AG09309 (cell line): ENCODE data around the gene VAMP8.

Experiments
- DNase-seq: peaks from one replicate; pipeline ENCODE4 v3.0.0-alpha.2; 2010; ENCODE audit warnings: low read depth
- H3K4me3 ChIP-seq: 2 replicates; pipeline ENCODE4 v1.5.1; 2011; ENCODE audit warnings: mild to moderate bottlenecking, low read depth, low read length, moderate library complexity; ENCODE audit not compliant: control insufficient read depth
- CTCF ChIP-seq: IDR thresholded peaks from 2 replicates; pipeline ENCODE4 v1.5.1; 2011; ENCODE audit warnings: mild to moderate bottlenecking, low read depth, low read length, inconsistent platforms; ENCODE audit not compliant: insufficient read depth, control insufficient read depth; ENCODE audit errors: missing control alignments

VAMP8 gene

GRCh38 chr2:85534881-85535280, 42.5 kb upstream of the VAMP8 start:
- no peak for TF ChIP-seq CTCF
- no peak overlapping the region for H3K4me3 ChIP-seq
- no peak for DNase-seq

GRCh38 chr2:85536479-85536878, 40.9 kb upstream of the VAMP8 start:
- no peak for TF ChIP-seq CTCF
- peak; percentile 67 for DNase-seq
- H3K4me3 ChIP-seq, result no peak overlapping the region

- no peak for DNase-seq
- peak overlapping the region; percentile 82 for H3K4me3 ChIP-seq
- TF ChIP-seq CTCF, result no peak
These were observed 39.5 kb upstream of the VAMP8 start for GRCh38 chr2:85537600-85538506.

GRCh38 chr2:85538507-85539360, 38.7 kb upstream of the VAMP8 start, which contains the start of gene MAT2A:
MAT2A (plus strand) TSS chr2:85539168; CDS start chr2:85539288, 120 bp downstream.
- DNase-seq, result peak; percentile 67
- TF ChIP-seq CTCF, result peak; percentile 75
- peak within 1 kb of the TSS; percentile 92 for H3K4me3 ChIP-seq

- DNase-seq, result no peak
- no peak for TF ChIP-seq CTCF
- peak overlapping the region; percentile 92 for H3K4me3 ChIP-seq
These were observed 37.8 kb upstream of the VAMP8 start for GRCh38 chr2:85539361-85540132.

- no peak for DNase-seq
- peak overlapping the region; percentile 92 for H3K4me3 ChIP-seq
- no peak for TF ChIP-seq CTCF
These were observed 37.2 kb upstream of the VAMP8 start for GRCh38 chr2:85540133-85540648.
